Keratinocyte (primary cell): ENCODE data around the gene STPG4. TPM values are rescaled to one million over a fixed set of nuclear protein-coding genes. Genes with fewer than 3 reads are reported as not detected.

Experiments used
- DNase-seq: peaks from one replicate; pipeline ENCODE4 v3.0.0-alpha.2; 2011; ENCODE audit warnings: low read depth, missing footprints, low spot score
- FAIRE-seq: peaks from 2 replicates; lab custom pipeline; 2011; peaks lifted over from hg19 to GRCh38; lab: Jason Lieb, UNC
- H2AFZ ChIP-seq: 2 replicates; pipeline ENCODE4 v1.6.0; 2012; ENCODE audit warnings: low read length, control low read depth, inconsistent platforms; ENCODE audit not compliant: control insufficient read depth
- H3K27ac ChIP-seq: 2 replicates; pipeline ENCODE4 v1.5.1; 2011; ENCODE audit warnings: low read length; ENCODE audit not compliant: control insufficient read depth, insufficient read depth
- H3K27me3 ChIP-seq: 3 replicates; pipeline ENCODE4 v1.6.0; 2011; ENCODE audit warnings: low read length; ENCODE audit not compliant: control insufficient read depth, insufficient read depth; ENCODE audit errors: extremely low read depth
- H3K36me3 ChIP-seq, 2 experiments: 2 replicates in 1 of 2; 3 replicates in 1 of 2; pipeline ENCODE4 v1.5.1; 2011; ENCODE audit warnings: low read length in 2 of 2, mild to moderate bottlenecking in 1 of 2; ENCODE audit not compliant: control insufficient read depth in 2 of 2, insufficient read depth in 2 of 2; ENCODE audit errors: extremely low read depth in 1 of 2
- H3K4me1 ChIP-seq: 3 replicates; pipeline ENCODE4 v1.5.1; 2011; ENCODE audit warnings: low read length; ENCODE audit not compliant: control insufficient read depth, insufficient read depth; ENCODE audit errors: extremely low read depth
- H3K4me2 ChIP-seq: 3 replicates; pipeline ENCODE4 v1.6.0; 2011; ENCODE audit warnings: low read depth, low read length; ENCODE audit not compliant: control insufficient read depth, insufficient read depth; ENCODE audit errors: extremely low read depth
- H3K4me3 ChIP-seq, 3 experiments: fragments of 200-600 bp in 1 of 3; sonication (generic) in 1 of 3; 2 replicates in 2 of 3; 3 replicates in 1 of 3; pipeline ENCODE4 v1.5.1; 2011 to 2016; ENCODE audit warnings: low read length in 3 of 3, mild to moderate bottlenecking in 3 of 3, control low read depth in 2 of 3, inconsistent platforms in 1 of 3, low read depth in 1 of 3, mixed read lengths in 1 of 3, mixed run types in 1 of 3, moderate library complexity in 1 of 3; ENCODE audit not compliant: control insufficient read depth in 2 of 3, insufficient read depth in 2 of 3; ENCODE audit errors: extremely low read depth in 1 of 3
- H3K79me2 ChIP-seq: 2 replicates; pipeline ENCODE4 v1.6.0; 2012; ENCODE audit warnings: low read length; ENCODE audit not compliant: control insufficient read depth, insufficient read depth
- H3K9ac ChIP-seq: 3 replicates; pipeline ENCODE4 v1.6.0; 2011; ENCODE audit warnings: low read length; ENCODE audit not compliant: control insufficient read depth, insufficient read depth; ENCODE audit errors: extremely low read depth
- H3K9me1 ChIP-seq: 3 replicates; pipeline ENCODE4 v1.6.0; 2011; ENCODE audit warnings: low read length; ENCODE audit not compliant: control insufficient read depth, insufficient read depth; ENCODE audit errors: extremely low read depth
- H3K9me3 ChIP-seq: 2 replicates; pipeline ENCODE4 v1.5.1; 2012; ENCODE audit warnings: low read depth, low read length; ENCODE audit not compliant: control insufficient read depth
- H4K20me1 ChIP-seq: 3 replicates; pipeline ENCODE4 v1.6.0; 2011; ENCODE audit warnings: low read length; ENCODE audit not compliant: control insufficient read depth, insufficient read depth; ENCODE audit errors: extremely low read depth
- CTCF ChIP-seq, 3 experiments: IDR thresholded peaks in 1 of 3; conservative IDR thresholded peaks in 1 of 3; optimal IDR thresholded peaks in 1 of 3; 2 replicates in 2 of 3; 3 replicates in 1 of 3; pipeline versions ENCODE3 to v1.5.1; 2011; ENCODE audit warnings: low read length in 3 of 3, mild to moderate bottlenecking in 3 of 3, moderate library complexity in 2 of 3, control low read depth in 1 of 3, inconsistent platforms in 1 of 3; ENCODE audit not compliant: insufficient read depth in 2 of 3; ENCODE audit errors: extremely low read depth in 1 of 3
- EZH2 ChIP-seq: IDR thresholded peaks from one replicate; pipeline ENCODE4 v1.6.1; 2012; ENCODE audit warnings: inconsistent platforms, mild to moderate bottlenecking, low read length, moderate library complexity
- dilution Hi-C: fragments of 300-500 bp; cut with MboI; formaldehyde crosslinking; loops from one replicate; pipeline ENCODE4 v1.7.0; 2020; ENCODE audit warnings: low sequenced_read_pairs; ENCODE audit not compliant: extremely low pct_ligation_motif_present
- polyA plus RNA-seq, 5 experiments: library from polyadenylated mRNA; depleted of rRNA in 3 of 5; stranded (reverse) in 3 of 5; stranded (forward) in 1 of 5; unstranded in 1 of 5; fragments of >200 nt; gene quantifications; 1 replicate in 1 of 5; 2 replicates in 3 of 5; 3 replicates in 1 of 5; pipeline versions ENCODE4 v1.2.1 to v1.2.3, GENCODE V29; 2011 to 2012; ENCODE audit warnings: missing spikeins in 2 of 5, low read depth in 1 of 5, low replicate concordance in 1 of 5

STPG4 gene
- polyA plus RNA-seq, 1 donor (not counting 4 experiments of a cell fraction or from before 2014, with no cell fraction given), result 0.26 TPM

- DNase-seq (no peak), FAIRE-seq (no peak)
- no peak overlapping the region for H2AFZ ChIP-seq
- H3K27me3 ChIP-seq, result no peaks in the 10 kb centered on the region
- no peaks in the 10 kb centered on the region for H3K79me2 ChIP-seq
- H4K20me1 ChIP-seq, result no peaks in the 10 kb centered on the region
- H3K9me1 ChIP-seq, result no peaks in the 10 kb centered on the region
- no peaks in the 10 kb centered on the region for H3K36me3 ChIP-seq
- dilution Hi-C loops, result no loop called here
- H3K27ac ChIP-seq, result peak overlapping the region; percentile 24
- peak overlapping the region; percentile 16 for H3K4me2 ChIP-seq
- H3K9ac ChIP-seq, result no peak overlapping the region
- peaks cover 14% of the 10 kb centered on the region for H3K4me1 ChIP-seq
- H3K4me3 ChIP-seq, result no peak overlapping the region
- TF ChIP-seq EZH2 (no peak), CTCF (optimal IDR thresholded peaks at IDR 0.05 in 1 of 3, IDR thresholded peaks at IDR 0.05 in 1 of 3, conservative IDR thresholded peaks at IDR 0.05 in 1 of 3; ENCODE audit: extremely low read depth in 1 of 3, insufficient read depth in 2 of 3, low read length in 3 of 3) (no peak)
- H3K9me3 ChIP-seq, result no peaks in the 10 kb centered on the region
Observed at GRCh38 chr2:47076586-47077441, 78.3 kb downstream of the STPG4 start.

- peaks cover 17% of the 10 kb centered on the region for H3K4me1 ChIP-seq
- no peaks in the 10 kb centered on the region for H3K79me2 ChIP-seq
- FAIRE-seq (no peak), DNase-seq (no peak)
- no peaks in the 10 kb centered on the region for H4K20me1 ChIP-seq
- no peak overlapping the region for H3K27ac ChIP-seq
- no peak overlapping the region for H3K9ac ChIP-seq
- dilution Hi-C loops, result no loop called here
- H3K27me3 ChIP-seq, result no peaks in the 10 kb centered on the region
- no peak for TF ChIP-seq EZH2
- TF ChIP-seq CTCF (optimal IDR thresholded peaks at IDR 0.05 in 1 of 3, IDR thresholded peaks at IDR 0.05 in 1 of 3, conservative IDR thresholded peaks at IDR 0.05 in 1 of 3; ENCODE audit: extremely low read depth in 1 of 3, insufficient read depth in 2 of 3, low read length in 3 of 3), result no peak
- no peaks in the 10 kb centered on the region for H3K9me1 ChIP-seq
- H3K4me3 ChIP-seq, result no peak overlapping the region
- no peaks in the 10 kb centered on the region for H3K9me3 ChIP-seq
- no peak overlapping the region for H3K4me2 ChIP-seq
- no peaks in the 10 kb centered on the region for H3K36me3 ChIP-seq
- no peak overlapping the region for H2AFZ ChIP-seq
Observed at GRCh38 chr2:47076126-47076506, 79.0 kb downstream of the STPG4 start.
